HG03575 (cell line): ENCODE data around the gene SLC41A3.
"Not testable (repeated sequence)": the region's sequence is repeated elsewhere in the genome, so short reads cannot be mapped to it uniquely, and the experiment has no call there.

Source experiments
- ATAC-seq: cut with Tn5 transposase; IDR thresholded peaks from one replicate; pipeline ENCODE4 v1.9.1; 2021; ENCODE audit not compliant: unreplicated experiment, insufficient number of reproducible peaks, low FRiP score; ENCODE audit errors: extremely low read depth

The SLC41A3 gene

DNA sequence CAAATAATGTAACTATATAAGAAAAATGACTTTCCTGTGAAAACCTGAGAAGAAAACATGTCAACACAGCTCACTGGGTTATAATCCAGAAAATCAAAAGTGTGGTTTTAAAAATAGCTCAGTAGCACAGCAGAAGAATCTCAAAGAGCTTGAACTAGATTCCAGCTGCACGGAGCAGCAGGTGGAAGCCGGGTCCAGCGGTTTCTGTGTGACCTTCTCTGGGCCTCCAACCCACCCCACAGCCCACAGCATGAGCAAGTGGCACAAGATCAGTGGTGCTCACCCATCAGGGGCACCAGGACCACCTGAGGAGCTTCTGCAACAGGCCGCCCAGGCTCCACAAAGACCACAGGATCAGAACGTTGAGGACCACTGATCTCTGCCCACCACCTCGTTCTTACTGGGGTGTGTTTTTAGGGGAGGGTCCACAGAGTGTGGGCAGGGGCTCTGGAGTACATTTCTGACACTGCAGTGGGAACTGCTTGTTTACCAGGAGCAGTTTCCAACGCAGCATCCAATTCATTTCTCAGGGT is 23.2 kb downstream of the SLC41A3 start:
- ATAC-seq, result no peak

DNA sequence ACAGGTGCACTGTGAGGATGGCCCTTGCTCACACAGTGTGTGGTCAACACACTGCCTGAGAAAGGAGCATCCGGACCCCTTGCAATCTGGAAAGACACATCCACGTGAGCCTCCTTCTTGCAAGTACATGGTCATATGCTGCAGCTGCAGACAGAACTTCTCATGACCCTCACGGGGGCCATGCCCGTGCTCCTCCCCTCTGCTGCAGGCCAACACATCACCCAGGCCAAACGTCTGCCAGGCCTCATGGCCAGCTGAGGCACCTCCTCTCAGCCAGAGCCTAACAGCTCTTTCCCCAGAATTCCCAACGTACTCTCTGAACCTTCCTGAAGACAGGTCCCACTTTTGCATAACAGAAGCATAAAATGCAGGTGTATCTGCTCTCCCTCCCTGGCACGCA is 25.3 kb downstream of the SLC41A3 start:
- ATAC-seq, result no peak

DNA sequence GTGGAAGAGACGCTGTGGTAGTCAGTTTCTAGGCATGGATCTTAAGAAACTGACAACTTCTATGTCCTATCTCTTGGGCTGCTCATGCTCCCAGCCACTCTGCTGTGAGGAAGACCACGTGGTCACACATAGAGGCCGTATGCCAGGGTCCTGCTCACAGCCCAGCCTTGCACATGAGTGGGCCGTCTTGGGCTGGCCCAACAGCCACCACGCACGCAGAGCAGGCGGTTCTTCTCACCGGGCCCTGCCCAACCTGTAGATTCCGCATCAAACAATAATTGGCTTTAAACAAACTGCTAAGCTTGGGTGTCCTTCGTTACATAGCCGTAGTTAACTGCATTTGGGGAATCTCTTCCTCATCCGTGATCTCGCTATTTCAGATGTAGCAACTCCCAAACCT is 26.0 kb downstream of the SLC41A3 start:
- ATAC-seq, result no peak

DNA sequence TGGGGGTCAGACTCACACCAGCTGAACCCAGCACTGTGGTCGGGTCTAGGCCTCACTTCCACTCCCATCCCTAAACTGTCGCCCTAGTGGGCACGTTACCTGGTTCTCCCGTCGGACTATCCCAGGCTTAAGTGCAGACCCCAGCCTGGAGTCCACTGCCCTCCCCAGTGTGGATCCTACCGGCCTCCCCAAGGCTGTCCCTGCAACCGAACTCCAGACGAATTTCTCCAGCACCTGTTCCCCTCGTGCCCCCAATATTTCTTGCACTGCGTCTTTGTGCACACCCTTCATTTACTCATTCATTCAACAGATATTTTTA is 26.5 kb downstream of the SLC41A3 start:
- no peak for ATAC-seq

DNA sequence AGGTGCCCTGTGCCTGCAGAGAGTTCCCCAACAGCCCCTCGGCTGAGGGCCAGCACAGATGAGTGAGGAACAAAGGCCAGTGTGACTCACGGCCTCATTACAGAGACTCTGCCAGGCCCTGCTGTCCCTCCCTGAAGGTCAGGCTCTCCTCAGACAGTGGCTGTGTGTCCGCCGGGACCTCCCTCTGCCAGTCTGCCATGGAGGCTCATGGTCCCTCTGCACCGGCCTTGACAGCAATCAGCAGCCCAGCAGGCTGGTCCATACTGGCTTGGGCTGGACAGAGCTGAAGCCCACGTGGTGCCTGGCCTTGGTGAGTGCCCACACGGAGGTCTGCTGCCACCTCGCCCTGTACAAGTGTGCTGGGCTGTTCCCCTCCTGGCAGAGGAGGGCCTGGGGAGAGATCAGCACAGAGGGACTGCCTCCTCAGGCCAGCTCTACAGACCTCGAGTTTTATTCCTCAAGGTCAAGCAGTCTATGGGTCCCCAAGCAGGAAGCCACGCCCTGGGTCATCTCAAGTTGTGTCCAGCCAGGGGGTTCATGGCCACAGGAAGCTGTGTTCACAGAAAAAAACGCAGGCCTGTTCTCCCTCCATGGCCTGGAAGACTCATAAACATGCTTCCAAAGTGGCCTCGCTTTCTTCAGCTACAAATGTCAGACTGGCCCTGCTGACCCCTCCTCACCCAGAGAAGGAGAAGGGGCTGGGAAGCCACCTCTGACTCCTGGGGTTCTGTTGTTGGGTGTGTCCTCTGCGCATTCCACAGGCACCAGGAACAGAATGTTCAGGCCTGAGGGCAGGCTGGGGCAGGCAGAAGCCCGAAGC is 27.0 kb downstream of the SLC41A3 start:
- no peak for ATAC-seq

DNA sequence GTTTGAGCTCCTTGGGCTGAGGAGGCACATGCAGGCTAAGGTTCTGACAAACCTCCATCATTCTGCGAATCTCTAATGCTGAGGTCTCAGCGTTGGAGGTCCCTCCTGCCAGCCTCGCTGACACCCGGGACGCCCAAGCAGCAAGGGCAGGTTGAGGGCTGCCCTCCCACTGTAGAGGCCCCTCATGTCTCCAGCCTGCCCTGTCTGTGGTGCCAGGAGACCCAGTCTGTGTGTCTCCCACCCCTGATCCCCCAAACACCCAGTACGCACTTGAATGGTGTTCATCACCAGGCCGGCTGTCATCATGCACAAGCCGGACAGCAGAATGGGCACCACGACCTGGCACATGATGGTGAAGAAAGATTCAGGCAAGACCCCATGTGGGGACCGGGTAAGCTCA is 27.8 kb downstream of the SLC41A3 start:
- ATAC-seq, result no peak

DNA sequence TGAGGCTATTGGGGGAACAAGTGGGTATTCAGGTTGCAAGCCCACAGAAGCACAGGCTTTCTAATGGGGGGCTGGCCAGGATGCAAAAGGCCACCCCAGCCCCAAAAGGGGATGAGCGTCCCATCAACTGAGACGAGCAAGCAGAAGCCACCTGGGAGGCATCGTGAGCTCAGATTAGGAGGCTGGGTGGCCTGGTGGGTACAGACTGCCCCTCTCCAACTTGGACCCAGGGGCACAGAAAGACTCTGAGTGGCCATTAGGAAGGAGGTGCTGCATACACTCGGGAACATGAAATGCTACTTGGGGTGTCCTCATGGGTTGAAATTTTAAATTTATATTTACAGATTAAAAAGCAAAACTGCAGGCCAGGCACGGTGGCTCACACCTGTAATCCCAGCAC is 29.1 kb downstream of the SLC41A3 start:
- no peak for ATAC-seq

DNA sequence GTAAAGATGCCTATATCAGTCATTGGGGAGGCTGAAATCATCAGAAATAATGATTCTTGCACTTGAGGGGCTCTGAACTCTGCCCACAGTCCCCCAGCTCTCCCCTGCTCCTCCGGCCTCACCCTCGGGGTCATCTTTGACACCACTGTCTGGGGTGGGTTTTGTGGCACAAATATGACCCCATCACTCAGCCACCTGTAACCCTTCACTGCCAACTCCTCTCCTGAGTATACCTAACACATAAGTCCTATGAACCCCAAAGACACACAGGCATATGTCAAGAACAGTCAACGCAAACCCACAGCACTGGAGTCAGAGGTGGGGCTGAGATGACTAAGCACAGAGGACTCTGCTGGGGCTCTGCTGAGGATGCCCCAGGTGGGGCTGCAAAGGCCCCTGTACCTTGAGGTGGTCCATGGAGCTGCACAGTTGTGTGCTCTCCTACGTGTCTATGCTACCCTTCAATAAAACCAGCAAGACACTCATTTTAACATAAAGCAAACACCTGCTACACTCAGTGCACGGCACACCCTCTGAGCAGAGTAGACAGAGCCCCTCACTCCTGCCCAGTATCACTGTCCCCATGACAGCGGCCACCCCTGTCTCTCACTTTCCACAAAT is 29.9 kb downstream of the SLC41A3 start:
- no peak for ATAC-seq

DNA sequence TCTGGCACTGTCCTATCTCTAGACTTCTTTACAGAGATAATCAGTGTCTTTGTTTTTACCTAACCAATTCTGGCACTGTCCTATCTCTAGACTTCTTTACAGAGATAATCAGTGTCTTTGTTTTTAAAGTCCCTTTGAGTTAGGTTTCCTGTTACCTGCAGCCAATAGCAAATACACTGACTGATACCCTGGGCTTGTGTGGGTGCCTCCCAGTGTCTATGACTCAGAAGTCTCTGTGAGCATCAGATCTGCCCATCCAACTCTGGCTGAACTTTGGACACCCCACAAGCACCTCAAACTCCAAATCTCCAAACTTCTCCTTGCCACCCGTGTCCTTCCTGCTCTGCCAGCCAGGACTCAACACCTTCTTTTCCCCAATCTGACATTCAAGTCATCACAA is 30.4 kb downstream of the SLC41A3 start:
- no peak for ATAC-seq

DNA sequence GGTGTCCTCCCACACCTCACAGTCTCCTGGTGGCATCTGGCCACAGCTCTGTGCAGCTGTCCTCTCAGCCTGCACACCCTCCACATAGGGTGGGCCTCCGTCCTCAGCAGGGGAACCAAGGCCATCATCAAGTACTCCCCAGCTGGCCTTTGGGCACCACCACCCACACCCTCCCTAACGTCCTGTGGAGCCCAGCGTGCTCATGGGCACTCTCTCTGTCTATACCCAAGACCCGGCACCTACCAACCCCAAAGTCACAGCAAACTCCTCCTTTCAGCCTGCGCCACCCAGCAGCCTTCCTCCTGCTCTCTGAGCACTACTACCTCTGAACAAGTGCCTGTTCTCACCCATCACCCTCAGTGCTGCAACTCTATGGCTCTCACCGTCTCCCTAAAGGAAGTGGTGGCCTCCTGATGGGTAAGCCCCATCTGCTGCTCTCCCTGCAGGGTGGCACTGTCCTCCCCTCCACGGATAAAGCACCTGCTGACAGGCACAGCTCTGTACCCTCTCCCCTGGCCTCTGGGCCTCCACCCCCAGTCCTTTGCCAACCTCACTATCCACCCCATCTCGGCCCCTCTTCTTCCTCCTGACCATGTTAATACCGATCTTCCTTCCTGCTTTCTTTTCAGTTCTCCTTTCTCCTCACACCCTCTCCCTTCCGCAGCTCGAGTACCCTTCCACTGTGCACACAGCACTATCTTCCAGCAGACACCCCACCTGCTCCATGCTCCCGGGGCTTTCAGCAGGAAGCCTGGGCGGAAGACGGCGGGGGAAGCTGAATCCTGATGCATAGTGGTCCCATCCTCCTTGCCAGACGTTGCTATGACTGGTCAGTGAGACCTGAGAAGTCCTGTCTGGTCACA is 31.5 kb downstream of the SLC41A3 start:
- ATAC-seq, result no peak

DNA sequence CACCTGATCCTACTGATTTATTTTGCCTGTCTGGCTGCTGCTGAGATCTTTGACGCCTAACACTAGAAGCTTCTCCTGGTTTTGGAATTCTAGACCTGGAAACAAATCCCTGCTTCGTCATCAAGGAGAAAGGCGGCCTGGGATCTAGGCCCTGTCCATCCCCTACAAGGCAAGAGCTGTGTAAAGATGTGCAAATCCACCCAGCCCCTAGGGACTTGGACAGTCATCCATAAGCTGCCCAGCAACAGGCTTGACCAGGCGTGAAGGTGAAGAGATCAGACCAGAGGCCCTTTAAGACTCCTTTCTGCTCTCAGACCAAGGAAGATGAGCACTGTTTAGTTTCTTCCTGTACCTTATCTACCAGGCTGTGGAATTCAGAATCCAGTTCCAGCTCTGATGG is 32.2 kb downstream of the SLC41A3 start:
- ATAC-seq, result no peak

DNA sequence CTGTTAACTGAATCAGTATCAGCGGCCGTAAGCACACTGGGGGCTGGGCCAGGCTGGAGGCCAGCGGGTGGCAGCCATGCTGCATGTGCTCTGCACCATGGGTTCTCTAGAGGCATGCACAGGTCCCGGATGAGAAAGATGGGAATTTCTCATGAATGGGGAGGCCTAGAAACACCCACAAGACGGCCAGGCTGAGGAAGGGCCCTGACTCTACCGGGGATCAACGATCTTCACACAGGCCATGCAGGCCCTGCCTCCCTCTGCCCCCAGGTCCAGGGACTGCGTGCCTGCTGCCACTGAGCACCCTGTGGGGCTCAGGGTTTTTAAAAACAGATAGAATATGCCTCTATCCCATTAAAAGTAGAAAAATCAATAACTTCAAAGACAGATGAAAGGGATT is 32.7 kb downstream of the SLC41A3 start:
- no peak for ATAC-seq

DNA sequence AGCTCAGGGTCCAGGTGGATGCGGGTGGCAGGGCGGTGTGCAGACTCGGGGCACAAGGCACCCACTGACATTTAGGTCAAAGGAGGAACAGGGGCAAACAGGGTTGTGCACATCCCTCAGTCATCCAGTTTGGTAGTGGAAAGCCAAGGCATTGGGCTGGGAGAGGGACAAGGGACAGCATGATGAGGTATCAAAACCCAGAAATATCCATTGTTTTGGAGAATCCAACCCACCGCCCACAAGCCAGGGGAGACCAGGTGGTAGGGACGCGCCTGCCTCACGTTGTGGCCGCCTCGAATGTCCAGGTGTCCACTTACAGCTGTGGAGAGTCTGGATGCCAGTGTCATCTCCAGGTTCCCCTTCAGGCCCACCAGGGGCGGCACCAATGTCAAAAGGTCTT is 33.3 kb downstream of the SLC41A3 start:
- ATAC-seq, result no peak

DNA sequence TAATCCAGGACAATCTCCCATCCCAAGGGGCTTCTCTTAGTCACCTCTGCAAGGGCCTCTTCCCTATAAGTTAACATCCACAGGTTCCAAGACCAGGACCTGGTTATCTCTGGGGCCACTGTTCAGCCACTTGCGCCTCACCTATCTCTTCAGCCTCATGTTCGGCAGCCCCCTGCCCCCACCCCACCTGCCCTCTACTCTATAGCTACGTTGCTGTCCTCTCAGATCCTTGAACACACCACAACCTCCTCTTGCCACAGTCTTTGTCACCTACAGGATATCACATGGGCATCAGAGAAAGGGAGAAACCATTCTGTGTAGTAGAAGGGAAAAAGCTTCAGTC is 33.9 kb downstream of the SLC41A3 start:
- ATAC-seq, result no peak

DNA sequence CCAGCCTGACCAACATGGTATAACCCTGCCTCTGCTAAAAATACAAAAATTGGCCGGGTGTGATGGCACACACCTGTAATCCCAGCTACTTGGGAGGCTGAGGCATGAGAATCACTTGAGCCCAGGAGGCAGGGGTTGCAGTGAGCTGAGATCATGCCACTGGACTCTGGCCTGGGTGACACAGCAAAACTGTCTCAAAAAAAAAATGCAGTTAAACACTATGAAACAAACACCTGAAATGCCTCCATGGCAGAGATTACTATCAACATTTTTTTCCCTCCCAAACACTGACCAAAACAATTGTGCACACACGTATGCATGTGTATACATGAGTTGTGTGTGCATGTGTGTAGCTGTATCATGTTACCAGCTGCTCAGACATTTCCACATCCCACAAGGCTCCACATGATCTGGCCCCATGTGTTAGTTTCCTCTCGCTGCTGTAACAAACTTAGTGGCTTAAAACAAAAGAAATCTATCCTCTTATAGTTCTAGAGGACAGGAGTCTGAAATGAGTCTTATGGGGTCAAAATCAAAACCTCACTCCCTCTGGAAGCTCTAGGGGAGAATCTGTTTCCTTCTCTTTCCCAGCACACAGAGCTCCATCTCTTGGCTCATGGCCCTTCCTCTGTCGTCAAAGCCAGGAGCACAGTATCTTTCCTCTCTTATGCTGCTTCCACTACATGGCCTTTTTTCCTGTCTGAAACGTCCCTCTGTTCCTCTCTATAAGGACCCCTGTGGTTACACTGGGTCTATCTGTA is 34.5 kb downstream of the SLC41A3 start:
- no peak for ATAC-seq

DNA sequence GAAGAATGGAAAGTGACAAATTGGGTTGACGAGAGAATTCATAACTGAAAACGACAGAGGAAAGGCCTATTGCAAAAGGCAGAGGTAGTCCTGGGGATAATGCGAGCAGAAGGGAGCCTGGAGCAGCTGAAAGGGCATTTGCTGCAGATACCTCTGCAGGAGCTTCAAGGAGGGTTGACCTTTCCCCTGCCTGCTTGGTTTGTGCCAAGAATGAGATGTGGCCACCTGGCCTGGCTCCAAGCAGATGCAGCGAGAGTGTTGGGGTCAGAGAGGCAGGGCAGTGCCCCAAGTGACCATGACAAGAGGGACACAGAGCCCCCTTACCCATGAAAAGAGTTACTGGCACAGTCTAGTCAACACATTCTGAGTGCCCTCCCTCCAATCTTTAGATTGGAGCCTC is 43.5 kb downstream of the SLC41A3 start:
- no peak for ATAC-seq

DNA sequence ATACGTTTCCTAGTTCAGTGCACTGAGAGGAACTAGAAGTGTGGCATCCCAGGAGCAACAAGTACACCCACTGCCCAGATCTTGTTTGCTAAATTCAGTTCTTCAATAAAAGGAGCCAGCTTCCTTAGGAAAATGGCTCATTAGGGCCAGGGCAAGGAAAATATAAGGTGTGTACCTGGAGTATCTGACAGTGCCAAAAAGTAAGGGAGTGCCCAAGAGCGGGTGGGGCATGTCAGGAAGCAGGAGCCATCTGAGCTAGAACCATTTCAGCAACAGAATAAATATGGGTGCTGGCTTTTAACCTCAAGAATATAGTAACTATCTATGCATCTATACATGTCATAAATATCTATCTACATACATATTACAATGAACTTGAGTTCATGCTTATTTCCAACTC is 44.1 kb downstream of the SLC41A3 start:
- ATAC-seq, result no peak

DNA sequence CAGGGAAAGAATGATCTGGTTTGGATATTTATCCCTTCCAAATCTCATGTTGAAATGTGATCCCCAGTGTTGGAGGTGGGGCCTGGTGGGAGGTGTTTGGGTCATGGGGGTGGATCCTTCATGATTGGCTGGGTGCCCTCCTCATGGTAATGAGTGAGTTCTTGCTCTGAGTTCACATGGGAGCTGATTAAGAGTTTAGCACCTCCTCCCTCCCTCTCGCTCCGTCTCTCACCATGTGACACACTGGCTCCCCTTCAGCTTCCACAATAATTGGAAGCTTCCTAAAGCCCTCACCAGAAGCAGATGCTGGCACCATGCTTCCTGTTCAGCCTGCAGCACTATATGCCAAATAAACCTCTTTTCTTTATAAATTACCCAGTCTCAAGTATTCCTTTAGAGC is 45.1 kb downstream of the SLC41A3 start:
- ATAC-seq, result not testable (repeated sequence)

DNA sequence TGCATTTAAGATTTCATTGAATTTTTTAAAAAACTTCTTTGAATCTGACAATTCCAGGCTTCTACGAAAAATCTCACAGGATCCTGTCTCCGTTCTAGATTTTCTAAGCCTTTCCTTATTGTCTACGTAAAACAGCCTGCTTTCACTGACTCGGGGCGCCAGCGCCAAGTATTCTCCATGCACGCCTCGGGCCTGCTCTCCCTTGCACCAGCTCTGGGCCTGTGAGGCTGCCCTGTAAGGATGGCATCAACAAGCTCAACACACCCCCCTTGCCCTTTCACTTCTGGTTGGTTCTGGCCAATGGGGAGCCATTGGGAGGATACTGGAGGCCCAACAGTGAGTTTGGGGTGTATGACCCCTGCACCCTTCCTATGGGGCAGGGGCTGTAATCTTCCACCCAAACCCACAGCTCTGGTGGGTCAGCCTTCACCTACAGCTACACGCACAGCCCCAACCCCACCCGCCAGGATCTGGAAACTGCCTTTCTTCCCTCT is 47.8 kb downstream of the SLC41A3 start:
- ATAC-seq, result no peak
